K562 (cell line): ENCODE results near the gene EPHB6. TPM values are rescaled to one million over a fixed set of nuclear protein-coding genes. Genes with fewer than 3 reads are reported as not detected.

Experiments used
- ARID1B ChIP-seq: fragments of 450-650 bp; IDR thresholded peaks from 2 replicates; pipeline ENCODE4 v1.6.1; 2016; ENCODE audit warnings: antibody characterized with exemption, mild to moderate bottlenecking, inconsistent platforms
- ESRRA ChIP-seq: fragments of 450-650 bp; IDR thresholded peaks from 2 replicates; pipeline ENCODE4 v1.6.1; 2014; ENCODE audit warnings: low read depth, mild to moderate bottlenecking, moderate library complexity, borderline replicate concordance
- EZH2 ChIP-seq: IDR thresholded peaks from 2 replicates; pipeline ENCODE4 v1.6.1; 2012; ENCODE audit warnings: low read depth, mild to moderate bottlenecking, inconsistent platforms, low read length, borderline replicate concordance
- KDM2B ChIP-seq: fragments of 250-450 bp; sonication (Bioruptor Pico); IDR thresholded peaks from 2 replicates; pipeline ENCODE4 v1.8.0; 2021; ENCODE audit warnings: mild to moderate bottlenecking, moderate library complexity
- REST ChIP-seq, 2 experiments: fragments of 450-650 bp; formaldehyde crosslinking in 1 of 2; IDR thresholded peaks; 2 replicates each; pipeline versions ENCODE4 v1.4.0 to v1.6.1; 2014 to 2020; ENCODE audit warnings: mild to moderate bottlenecking in 2 of 2, borderline replicate concordance in 1 of 2, low read depth in 1 of 2
- RFX5 ChIP-seq: IDR thresholded peaks from 2 replicates; pipeline ENCODE4 v1.6.1; 2011; ENCODE audit warnings: low read depth, mild to moderate bottlenecking, improper control_type of control experiment, low read length
- RNF219 ChIP-seq: fragments of 250-450 bp; sonication (Bioruptor Pico); IDR thresholded peaks from 2 replicates; pipeline ENCODE4 v1.5.0; 2022; ENCODE audit warnings: mild to moderate bottlenecking
- SMARCE1 ChIP-seq: fragments of 450-650 bp; IDR thresholded peaks from 2 replicates; pipeline ENCODE4 v1.7.1; 2016; ENCODE audit warnings: mild to moderate bottlenecking
- SMC3 ChIP-seq: conservative IDR thresholded peaks from 2 replicates; pipeline ENCODE4 v1.6.1; 2011; ENCODE audit warnings: low read depth, low read length, improper control_type of control experiment; ENCODE audit not compliant: insufficient read depth
- SRF ChIP-seq, 2 experiments: fragments of 250-450, 450-650 bp in 1 of 2; sonication (Bioruptor Pico) in 1 of 2; sonication (generic) in 1 of 2; formaldehyde crosslinking; IDR thresholded peaks; 2 replicates each; pipeline versions ENCODE4 v1.5.0 to v1.5.1; 2020 to 2022; ENCODE audit warnings: mild to moderate bottlenecking in 1 of 2, missing genetic modification reagents in 1 of 2
- TSC22D4 ChIP-seq: fragments of 450-650 bp; IDR thresholded peaks from 2 replicates; pipeline ENCODE4 v1.6.1; 2016; ENCODE audit warnings: missing genetic modification characterization, missing biosample characterization, control low read depth
- ZEB2 ChIP-seq: fragments of 450-650 bp; IDR thresholded peaks from 2 replicates; pipeline ENCODE4 v1.6.1; 2016
- ZNF668 ChIP-seq: fragments of 250-450 bp; sonication (Bioruptor Pico); IDR thresholded peaks from 2 replicates; pipeline ENCODE4 v1.8.0; 2022; ENCODE audit warnings: mild to moderate bottlenecking, inconsistent platforms
- polyA plus RNA-seq, 8 experiments: library from polyadenylated mRNA; depleted of rRNA in 4 of 8; stranded (reverse) in 5 of 8; unstranded in 3 of 8; fragments of >200 nt; fragmentation: Nextera tagmentation in 2 of 8; fragmentation: Illumina TruSeq in 1 of 8; extraction: Ambion mirVana in 2 of 8; extraction: Trizol in 1 of 8; gene quantifications; 2 replicates each; pipeline versions ENCODE4 v1.2.1 to v1.2.3, GENCODE V29; 2011 to 2014; ENCODE audit warnings: inconsistent platforms in 1 of 8, missing spikeins in 1 of 8
- total RNA-seq, 7 experiments: library from RNA; depleted of rRNA in 6 of 7; stranded (reverse); fragments of >200 nt in 6 of 7; fragmentation: Illumina TruSeq in 2 of 7; extraction: Trizol in 2 of 7; gene quantifications; 2 replicates each; pipeline versions ENCODE4 v1.2.1 to v1.2.3, GENCODE V29; 2011 to 2021; ENCODE audit warnings: low replicate concordance in 1 of 7
- TF ChIP-seq, protein P1 (sequence below): fragments of 450-650 bp; formaldehyde crosslinking; IDR thresholded peaks from 2 replicates; pipeline ENCODE4 v1.4.0; 2020; ENCODE audit warnings: mild to moderate bottlenecking

EPHB6 gene
- total and polyA plus RNA-seq, 9 of the 15 experiments (the other 6 are each of a cell fraction or from before 2014, with no cell fraction given): 1.4 to 123 (median 7.6) TPM

GRCh38 chr7:142880876-142881505, 26.1 kb downstream of the EPHB6 start (continued):
- TF ChIP-seq REST (IDR thresholded peaks at IDR 0.05; ENCODE audit: borderline replicate concordance) (peak; percentile 79), REST (CRISPR knock-in tag; IDR thresholded peaks at IDR 0.05; ENCODE audit: low read depth) (no peak), ZEB2 (0 out of 2 replicates have a peak, but pooled peaks have one; percentile 43), SRF (CRISPR knock-in tag; IDR thresholded peaks at IDR 0.05) (no peak), TSC22D4 (no peak), RFX5 (no peak), KDM2B (CRISPR knock-in tag) (no peak), SMC3 (peak; percentile 94), ARID1B (no peak), SMARCE1 (no peak), EZH2 (0 out of 2 replicates have a peak, but pooled peaks have one; percentile 56), ZNF668 (CRISPR knock-in tag) (no peak), RNF219 (CRISPR knock-in tag) (no peak), ESRRA (no peak)
- TF ChIP-seq, protein P1, sequence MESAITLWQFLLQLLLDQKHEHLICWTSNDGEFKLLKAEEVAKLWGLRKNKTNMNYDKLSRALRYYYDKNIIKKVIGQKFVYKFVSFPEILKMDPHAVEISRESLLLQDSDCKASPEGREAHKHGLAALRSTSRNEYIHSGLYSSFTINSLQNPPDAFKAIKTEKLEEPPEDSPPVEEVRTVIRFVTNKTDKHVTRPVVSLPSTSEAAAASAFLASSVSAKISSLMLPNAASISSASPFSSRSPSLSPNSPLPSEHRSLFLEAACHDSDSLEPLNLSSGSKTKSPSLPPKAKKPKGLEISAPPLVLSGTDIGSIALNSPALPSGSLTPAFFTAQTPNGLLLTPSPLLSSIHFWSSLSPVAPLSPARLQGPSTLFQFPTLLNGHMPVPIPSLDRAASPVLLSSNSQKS (CRISPR knock-in tag): no peak
